Mucosa of descending colon (tissue), 3 donors: Measurements from ENCODE around the gene TRAPPC6A. TPM values are rescaled to one million over a fixed set of nuclear protein-coding genes. Genes with fewer than 3 reads are reported as not detected.
A peak's percentile ranks its signal among the peaks of the same experiment; 100 is the strongest.

Source experiments
- ATAC-seq: fragments of 200-7000 bp; cut with Tn5 transposase; one replicate; pipeline ENCODE4 v1.9.1; 2020; ENCODE audit warnings: mild to moderate bottlenecking, moderate library complexity
- DNase-seq, 3 donors: peaks; one replicate each; pipeline ENCODE4 v3.0.0-alpha.2; 2020
- H3K36me3 ChIP-seq: fragments of 200-600 bp; one replicate; pipeline ENCODE4 v1.8.0; 2021; ENCODE audit warnings: low read depth, mild to moderate bottlenecking
- H3K4me1 ChIP-seq: fragments of 200-600 bp; one replicate; pipeline ENCODE4 v1.8.0; 2021; ENCODE audit warnings: low read depth, mild to moderate bottlenecking
- H3K4me3 ChIP-seq: fragments of 200-600 bp; one replicate; pipeline ENCODE4 v1.8.0; 2021; ENCODE audit warnings: mild to moderate bottlenecking
- H3K9me3 ChIP-seq: fragments of 200-600 bp; one replicate; pipeline ENCODE4 v1.8.0; 2021; ENCODE audit warnings: mild to moderate bottlenecking
- intact Hi-C, 2 donors: fragments of 100-400 bp; cut with DNase I in 1 of 2; cut with micrococcal nuclease in 1 of 2; formaldehyde crosslinking; loops; one replicate each; pipeline versions ENCODE4 v1.11.0 to v1.11.1; 2022; cut with DNase I, micrococcal nuclease
- total RNA-seq, 3 donors: library from RNA; stranded (reverse); fragmentation: NEBNext Ultra II Directional in 2 of 3; extraction: Animal tissue kit (Norgen Biotek cat#: 25700) in 2 of 3; gene quantifications; one replicate each; pipeline versions ENCODE4 v1.2.1 to v1.2.4, GENCODE V29; 2021 to 2023
- TF ChIP-seq, protein P1 (sequence below): fragments of 200-600 bp; IDR thresholded peaks from one replicate; pipeline ENCODE4 v1.8.0; 2022; ENCODE audit warnings: antibody characterized with exemption, mild to moderate bottlenecking
- donor health status: DM: no; HTN: no; CAD: no; lungs with moderate emphysema.
- donor health status: DM: no; HTN: no; CAD: no.
- donor health status: DM: no; HTN: yes; CAD: no.

The TRAPPC6A gene
- total RNA-seq, 3 donors from 2014 or later: 29.0 to 45.1 (median 37.4) TPM

DNA sequence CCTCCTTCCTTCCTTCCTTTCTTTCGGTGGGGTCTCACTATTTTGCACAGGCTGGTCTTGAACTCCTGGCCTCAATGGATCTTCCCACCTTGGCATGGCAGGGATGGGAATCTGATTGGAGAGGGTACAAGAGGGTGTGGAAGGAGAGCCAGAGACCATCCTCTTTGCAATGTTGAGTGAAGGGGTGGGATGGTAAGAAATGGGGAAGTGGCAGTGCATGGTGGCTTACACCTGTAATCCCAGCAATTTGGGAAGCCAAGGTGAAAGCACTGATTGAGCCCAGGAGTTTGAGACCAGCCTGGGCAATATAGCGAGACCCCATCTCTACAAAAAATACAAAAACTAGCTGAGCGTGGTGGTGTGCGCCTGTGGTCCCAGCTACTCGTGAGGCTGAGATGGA lies 6.1 kb upstream of the TRAPPC6A start:
- Histone ChIP-seq H3K36me3 (no peaks in the 10 kb centered on the region), H3K9me3 (no peaks in the 10 kb centered on the region), H3K4me3 (no peak overlapping the region), H3K4me1 (peaks cover 10% of the 10 kb centered on the region)
- TF ChIP-seq, protein P1, sequence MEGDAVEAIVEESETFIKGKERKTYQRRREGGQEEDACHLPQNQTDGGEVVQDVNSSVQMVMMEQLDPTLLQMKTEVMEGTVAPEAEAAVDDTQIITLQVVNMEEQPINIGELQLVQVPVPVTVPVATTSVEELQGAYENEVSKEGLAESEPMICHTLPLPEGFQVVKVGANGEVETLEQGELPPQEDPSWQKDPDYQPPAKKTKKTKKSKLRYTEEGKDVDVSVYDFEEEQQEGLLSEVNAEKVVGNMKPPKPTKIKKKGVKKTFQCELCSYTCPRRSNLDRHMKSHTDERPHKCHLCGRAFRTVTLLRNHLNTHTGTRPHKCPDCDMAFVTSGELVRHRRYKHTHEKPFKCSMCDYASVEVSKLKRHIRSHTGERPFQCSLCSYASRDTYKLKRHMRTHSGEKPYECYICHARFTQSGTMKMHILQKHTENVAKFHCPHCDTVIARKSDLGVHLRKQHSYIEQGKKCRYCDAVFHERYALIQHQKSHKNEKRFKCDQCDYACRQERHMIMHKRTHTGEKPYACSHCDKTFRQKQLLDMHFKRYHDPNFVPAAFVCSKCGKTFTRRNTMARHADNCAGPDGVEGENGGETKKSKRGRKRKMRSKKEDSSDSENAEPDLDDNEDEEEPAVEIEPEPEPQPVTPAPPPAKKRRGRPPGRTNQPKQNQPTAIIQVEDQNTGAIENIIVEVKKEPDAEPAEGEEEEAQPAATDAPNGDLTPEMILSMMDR: no peak
- intact Hi-C loops: no loop called here
- DNase-seq: no peak
- no peak for ATAC-seq

DNA sequence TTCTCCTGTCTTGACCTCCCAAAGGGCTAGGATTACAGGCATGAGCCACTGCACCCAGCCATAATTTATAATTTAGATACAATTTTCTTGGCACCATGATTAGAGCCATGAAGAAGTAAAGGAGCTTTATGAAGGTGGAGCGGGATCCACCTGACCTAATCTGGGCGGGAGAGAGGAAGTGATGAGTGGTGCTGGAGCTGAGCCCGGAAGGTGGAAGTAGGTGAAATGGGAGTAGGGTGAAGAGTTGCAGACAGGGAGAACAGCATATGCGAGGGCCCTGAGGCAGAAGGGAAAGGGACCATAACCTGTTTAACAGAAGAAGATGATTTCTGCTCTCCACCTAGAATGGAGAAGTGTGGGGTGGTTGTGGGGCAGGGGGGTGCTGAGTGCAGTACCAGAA lies 4.7 kb upstream of the TRAPPC6A start:
- intact Hi-C loops: no loop called here
- no peak overlapping the region for H3K4me3 ChIP-seq
- ATAC-seq (no peak), DNase-seq (peak in 1 of 3 donors; percentile 43)
- H3K4me1 ChIP-seq: peaks cover 10% of the 10 kb centered on the region
- no peaks in the 10 kb centered on the region for H3K9me3 ChIP-seq
- TF ChIP-seq, protein P1: no peak
- H3K36me3 ChIP-seq: peaks cover 5% of the 10 kb centered on the region

DNA sequence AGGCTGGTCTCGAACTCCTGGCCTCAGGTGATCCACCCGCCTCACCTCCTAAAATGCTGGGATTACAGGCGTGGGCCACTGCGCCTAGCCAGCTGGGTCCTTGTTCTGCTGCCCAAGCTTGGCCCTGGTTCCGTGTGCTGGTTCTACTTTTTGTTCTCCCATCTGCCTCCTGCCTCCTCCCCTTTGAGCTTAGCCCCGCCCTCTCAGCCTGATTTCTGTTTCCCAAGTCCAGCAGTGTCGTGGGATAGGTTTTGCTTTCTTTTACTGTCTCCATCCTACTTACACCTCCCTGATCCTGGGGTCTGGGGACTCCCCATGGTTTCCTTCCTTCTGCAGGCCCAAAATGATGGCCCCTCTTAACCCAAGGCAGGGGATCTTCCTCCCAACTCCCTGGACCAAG lies 2.9 kb upstream of the TRAPPC6A start:
- H3K4me1 ChIP-seq: peaks cover 15% of the 10 kb centered on the region
- TF ChIP-seq, protein P1: no peak
- DNase-seq (no peak), ATAC-seq (no peak)
- no peak overlapping the region for H3K4me3 ChIP-seq
- intact Hi-C loops: no loop called here
- H3K9me3 ChIP-seq: no peaks in the 10 kb centered on the region
- H3K36me3 ChIP-seq: peaks cover 5% of the 10 kb centered on the region

DNA sequence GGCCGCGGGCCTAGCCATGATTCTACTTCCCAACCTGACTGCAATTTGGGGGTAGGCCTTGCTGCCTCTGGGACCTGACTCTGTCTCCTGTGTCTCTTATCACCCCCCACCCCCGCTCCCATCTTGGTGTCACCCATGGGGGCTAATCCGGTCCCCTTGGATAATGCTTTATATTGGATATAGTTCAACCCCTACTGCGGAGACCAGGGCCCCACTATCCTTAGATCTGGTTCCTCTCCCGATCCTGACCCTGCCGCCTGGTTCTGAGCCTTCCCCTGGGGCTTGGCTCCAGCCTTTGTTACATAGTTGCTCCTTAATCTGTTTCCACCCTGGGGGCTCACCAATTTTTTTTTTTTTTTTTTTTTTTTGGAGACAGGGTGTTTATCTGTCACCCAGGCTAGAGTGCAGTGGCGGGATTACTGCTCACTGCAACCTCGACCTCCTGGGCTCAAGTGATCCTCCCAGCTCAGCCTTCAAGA lies 1.9 kb upstream of the TRAPPC6A start:
- H3K4me3 ChIP-seq: no peak overlapping the region
- no peaks in the 10 kb centered on the region for H3K9me3 ChIP-seq
- TF ChIP-seq, protein P1: no peak
- no peak for ATAC-seq
- DNase-seq: no peak
- intact Hi-C loops: no loop called here
- H3K36me3 ChIP-seq: peaks cover 5% of the 10 kb centered on the region
- peaks cover 15% of the 10 kb centered on the region for H3K4me1 ChIP-seq

DNA sequence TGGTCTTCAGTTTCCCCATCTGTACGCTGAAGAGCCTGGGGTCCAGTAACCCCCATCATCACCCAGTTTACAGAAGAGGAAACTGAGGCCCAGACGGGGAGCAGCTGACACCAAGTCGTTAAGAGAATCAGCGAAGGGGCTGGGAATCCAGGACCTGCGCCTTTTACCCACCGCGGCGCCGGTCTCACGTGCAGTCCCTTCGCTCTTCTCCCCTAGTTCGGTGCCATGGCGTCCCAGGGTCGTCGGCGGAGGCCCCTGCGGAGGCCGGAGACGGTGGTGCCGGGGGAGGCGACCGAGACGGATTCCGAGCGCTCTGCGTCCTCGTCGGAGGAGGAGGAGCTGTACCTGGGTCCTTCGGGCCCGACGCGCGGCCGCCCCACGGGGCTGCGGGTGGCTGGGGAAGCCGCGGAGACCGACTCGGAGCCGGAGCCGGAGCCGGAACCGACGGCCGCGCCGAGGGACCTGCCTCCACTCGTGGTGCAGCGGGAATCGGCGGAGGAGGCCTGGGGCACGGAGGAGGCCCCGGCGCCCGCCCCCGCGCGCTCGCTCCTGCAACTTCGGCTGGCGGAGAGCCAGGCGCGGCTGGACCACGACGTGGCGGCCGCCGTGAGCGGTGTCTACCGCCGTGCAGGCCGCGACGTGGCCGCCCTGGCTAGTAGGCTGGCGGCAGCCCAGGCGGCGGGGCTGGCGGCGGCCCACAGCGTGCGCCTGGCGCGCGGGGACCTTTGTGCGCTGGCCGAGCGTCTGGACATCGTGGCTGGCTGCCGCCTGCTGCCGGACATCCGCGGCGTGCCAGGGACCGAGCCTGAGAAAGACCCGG lies 1.2 kb upstream of the TRAPPC6A start:
- TF ChIP-seq, protein P1: no peak
- Histone ChIP-seq H3K9me3 (no peaks in the 10 kb centered on the region), H3K36me3 (peaks cover 5% of the 10 kb centered on the region), H3K4me1 (peaks cover 15% of the 10 kb centered on the region), H3K4me3 (peak overlapping the region; percentile 69)
- ATAC-seq (peak; percentile 10), DNase-seq (peak in 2 of 3 donors; percentile 65 to 73)
- intact Hi-C loops: no loop called here
